GM19239 (cell line): ENCODE data around the gene SUOX.
"Not testable (repeated sequence)": the region's sequence is repeated elsewhere in the genome, so short reads cannot be mapped to it uniquely, and the experiment has no call there.

ENCODE experiments used
- DNase-seq: peaks from one replicate; pipeline ENCODE4 v3.0.0; 2011; ENCODE audit warnings: low spot score; ENCODE audit not compliant: insufficient read length
- FAIRE-seq: peaks from 2 replicates; lab custom pipeline; 2011; peaks lifted over from hg19 to GRCh38; lab: Jason Lieb, UNC

Gene SUOX

GRCh38 chr12:56014205-56014604 is 17.1 kb downstream of the SUOX start:
- DNase-seq (no peak), FAIRE-seq (no peak)

- FAIRE-seq (no peak), DNase-seq (no peak)
Observed at GRCh38 chr12:56017181-56017580, 20.1 kb downstream of the SUOX start.

GRCh38 chr12:56018356-56018755 is 21.3 kb downstream of the SUOX start:
- FAIRE-seq (no peak), DNase-seq (no peak)

- DNase-seq (no peak), FAIRE-seq (no peak)
Observed at GRCh38 chr12:56020423-56021184, 23.5 kb downstream of the SUOX start, which contains the start of gene IKZF4. Gene IKZF4 (plus strand): TSS chr12:56021043. CDS start chr12:56021494, 451 bp downstream.

- FAIRE-seq = no peak
- DNase-seq = no peak
Observed at GRCh38 chr12:56021889-56022497, 24.9 kb downstream of the SUOX start.

GRCh38 chr12:56028511-56029165 is 31.6 kb downstream of the SUOX start:
- no peak for FAIRE-seq

GRCh38 chr12:56029166-56029519 is 32.1 kb downstream of the SUOX start:
- no peak for FAIRE-seq
- DNase-seq = no peak

More at GRCh38 chr12:56028511-56029165, 31.6 kb downstream of the SUOX start:
- no peak for DNase-seq

GRCh38 chr12:56029666-56030293 is 32.7 kb downstream of the SUOX start:
- FAIRE-seq (peak; percentile 52), DNase-seq (peak; percentile 45)

GRCh38 chr12:56031987-56032386 is 34.9 kb downstream of the SUOX start:
- DNase-seq (no peak), FAIRE-seq (no peak)

- FAIRE-seq = no peak
- DNase-seq = no peak
Observed at GRCh38 chr12:56034586-56035332, 37.7 kb downstream of the SUOX start.

- DNase-seq = no peak
- FAIRE-seq = no peak
Observed at GRCh38 chr12:56037161-56037560, 40.1 kb downstream of the SUOX start.

- FAIRE-seq (no peak), DNase-seq (no peak)
Observed at GRCh38 chr12:56038022-56038655, 41.1 kb downstream of the SUOX start.

- FAIRE-seq = no peak
- no peak for DNase-seq
Observed at GRCh38 chr12:56040151-56040550, 43.1 kb downstream of the SUOX start.

GRCh38 chr12:56040963-56041551 is 44.0 kb downstream of the SUOX start:
- FAIRE-seq (no peak), DNase-seq (no peak)

- peak; percentile 76 for DNase-seq
- FAIRE-seq = peak; percentile 97
Observed at GRCh38 chr12:56041552-56042429, 44.7 kb downstream of the SUOX start, which contains the start of gene RPS26. Gene RPS26 (plus strand): TSS chr12:56041918. CDS start chr12:56042167, 249 bp downstream.

GRCh38 chr12:56042430-56042813 is 45.3 kb downstream of the SUOX start:
- not testable (repeated sequence) for FAIRE-seq, DNase-seq

GRCh38 chr12:56042843-56043242 is 45.8 kb downstream of the SUOX start:
- DNase-seq = no peak
- no peak for FAIRE-seq
